ENCODE results near the gene LRRC8C. TPM values are rescaled to one million over a fixed set of nuclear protein-coding genes. Genes with fewer than 3 reads are reported as not detected.
A peak's percentile ranks its signal among the peaks of the same experiment; 100 is the strongest.

LRRC8C gene
- total RNA-seq, 2 donors from 2014 or later, result 1.8 to 3.2 TPM

DNA sequence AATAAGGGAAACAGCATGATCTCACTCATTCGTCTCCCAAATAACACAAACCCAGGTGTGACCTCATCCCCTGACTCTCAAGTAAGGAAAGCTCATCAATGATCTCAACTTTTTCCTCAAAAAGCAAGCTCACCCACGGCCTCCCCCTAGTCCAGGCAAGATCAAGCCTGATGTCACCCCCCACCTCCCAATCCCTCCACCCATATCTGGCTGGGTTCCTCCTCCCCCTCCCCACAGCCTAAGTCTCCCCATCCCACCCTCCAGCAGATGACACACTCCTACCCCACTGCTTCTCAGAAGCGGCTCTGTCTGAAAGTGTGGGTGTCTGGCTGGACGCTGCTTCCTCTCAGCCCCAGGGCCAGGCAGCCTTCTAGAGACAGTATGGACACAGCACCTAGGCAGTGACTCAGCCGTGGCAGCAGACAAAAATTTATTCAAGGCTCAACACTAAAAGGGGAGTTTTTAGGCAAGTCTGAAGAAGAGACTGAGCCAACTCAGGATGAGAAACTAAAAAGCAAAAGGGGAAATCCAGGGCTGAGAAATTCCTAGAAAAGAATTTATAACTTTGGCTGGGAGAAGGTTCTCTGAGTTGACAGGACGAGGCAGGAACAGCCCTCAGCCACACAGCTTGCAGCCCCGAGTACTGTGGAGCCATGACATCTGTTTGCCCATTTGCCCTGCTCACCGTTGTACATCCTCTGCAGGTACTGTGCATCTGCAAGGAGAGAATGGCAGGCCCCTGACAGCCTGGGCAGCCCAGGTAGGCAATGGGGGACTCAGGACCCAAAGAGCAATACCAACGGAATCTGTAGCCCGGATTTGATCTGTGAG, 106.3 kb downstream of the LRRC8C start:
- intact Hi-C loops (cut with DNase I, micrococcal nuclease), result no loop called here
- no peak for ATAC-seq
- no peak for DNase-seq

DNA sequence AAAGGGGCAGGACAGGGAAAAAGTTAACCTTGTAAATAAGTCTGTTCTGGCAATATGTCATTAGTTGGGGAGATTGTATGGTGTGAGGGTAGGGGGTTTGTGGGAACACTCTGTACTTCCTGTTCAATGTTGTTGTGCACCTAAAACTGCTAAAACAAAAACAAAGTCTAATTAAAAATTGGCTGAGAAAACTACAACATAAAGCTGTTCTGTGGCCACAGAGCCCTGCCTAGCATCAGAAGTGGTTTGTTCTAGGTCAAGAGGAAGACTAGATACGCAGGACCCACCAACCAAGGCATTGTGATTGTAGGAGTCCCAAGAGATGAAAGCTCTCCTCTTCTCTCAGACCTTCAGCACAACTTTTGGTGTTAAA, 106.9 kb downstream of the LRRC8C start:
- ATAC-seq (no peak), DNase-seq (no peak)

DNA sequence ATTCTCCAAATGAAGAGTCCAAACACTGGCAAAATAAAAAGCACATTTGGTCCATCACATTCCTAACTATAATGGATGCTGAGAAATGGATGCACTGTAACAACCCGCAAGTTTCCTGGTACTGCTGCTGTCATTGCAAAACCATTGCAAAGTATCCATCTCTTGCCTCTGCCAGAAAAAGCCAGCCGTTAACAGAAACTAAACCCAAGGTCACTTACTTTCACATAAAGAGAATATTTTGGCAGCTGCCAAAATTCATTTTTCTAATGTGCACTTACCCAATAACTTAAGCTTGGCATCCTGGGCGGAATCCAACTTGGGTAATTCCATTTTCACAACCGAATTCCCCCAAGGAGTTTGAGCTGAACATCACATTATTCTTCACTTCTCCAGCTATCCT, 110.9 kb downstream of the LRRC8C start:
- intact Hi-C loops (cut with DNase I, micrococcal nuclease), result no loop called here
- no peak for DNase-seq
- ATAC-seq, result no peak

More for the DNA sequence above, 106.9 kb downstream of the LRRC8C start:
- intact Hi-C loops (cut with DNase I, micrococcal nuclease), result no loop called here

DNA sequence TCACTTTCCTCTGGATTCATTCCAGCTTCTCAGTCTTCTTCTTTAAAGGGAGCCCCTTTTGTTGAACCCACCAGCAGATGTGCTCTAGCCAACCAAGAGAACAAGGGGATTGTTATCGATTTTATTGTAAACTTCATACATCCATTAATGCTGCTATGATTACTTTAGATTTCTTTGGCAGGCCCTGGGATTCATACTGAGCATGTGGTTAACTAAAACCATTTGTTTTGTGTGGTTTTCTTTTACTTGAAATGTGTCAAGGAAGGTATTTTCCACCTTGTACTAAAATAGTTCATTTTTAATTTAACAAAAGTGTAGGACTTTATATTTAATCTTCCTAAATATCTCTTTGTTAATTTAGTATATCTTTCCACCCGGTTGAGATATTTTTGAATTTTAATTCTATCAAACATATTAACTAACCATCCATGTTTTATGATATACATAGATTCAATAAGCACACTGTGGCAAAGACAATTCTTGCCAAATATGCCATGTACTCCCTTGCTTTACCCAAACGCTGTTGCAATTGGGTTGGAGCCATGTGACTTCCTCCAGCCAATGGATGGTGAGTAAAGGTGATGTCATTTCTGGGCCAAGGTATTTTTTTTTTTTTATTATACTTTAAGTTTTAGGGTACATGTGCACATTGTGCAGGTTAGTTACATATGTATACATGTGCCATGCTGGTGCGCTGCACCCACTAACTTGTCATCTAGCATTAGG, 113.7 kb downstream of the LRRC8C start:
- no peak for DNase-seq
- ATAC-seq, result no peak
- intact Hi-C loops (cut with DNase I, micrococcal nuclease), result no loop called here

DNA sequence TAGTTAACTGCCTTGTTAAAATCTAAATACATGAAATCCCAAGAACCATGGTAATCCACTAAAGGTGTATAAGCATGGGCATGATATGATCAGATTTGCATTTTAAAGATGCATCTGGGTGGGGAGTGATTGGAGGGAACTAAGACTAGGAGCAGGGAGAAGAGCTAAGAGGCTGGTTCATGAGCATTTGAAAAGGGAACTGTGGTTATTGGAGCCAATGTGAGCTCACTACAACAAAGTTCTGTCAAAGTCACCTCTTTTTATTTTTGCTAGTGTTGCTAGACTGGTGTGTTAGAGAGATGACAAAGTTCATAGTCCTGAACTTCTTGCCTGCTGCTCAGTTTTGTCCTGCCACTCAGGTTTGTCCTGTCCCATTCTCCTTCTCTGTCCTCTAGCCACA, 120.8 kb downstream of the LRRC8C start:
- DNase-seq (no peak), ATAC-seq (no peak)
- intact Hi-C loops (cut with DNase I, micrococcal nuclease), result no loop called here

DNA sequence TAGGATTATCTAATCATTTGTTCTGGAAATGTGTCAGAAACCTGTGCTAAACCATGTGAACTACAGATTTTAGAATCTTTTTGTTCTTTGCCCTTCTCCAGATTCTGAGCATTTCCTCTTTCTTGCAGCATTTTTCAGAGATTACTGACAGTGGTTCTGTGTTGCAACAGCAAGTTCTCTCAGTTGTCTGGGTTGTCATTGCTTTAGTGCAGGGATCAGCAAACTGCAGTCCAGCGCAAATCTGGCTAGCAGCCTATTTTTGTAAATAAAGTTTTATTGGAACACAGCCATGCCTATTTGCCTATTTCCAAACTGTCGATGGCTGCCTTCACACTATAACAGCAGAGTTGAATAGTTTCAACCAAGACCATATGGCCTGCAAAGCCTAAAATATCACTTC, 121.6 kb downstream of the LRRC8C start:
- intact Hi-C loops (cut with DNase I, micrococcal nuclease), result no loop called here
- DNase-seq (no peak), ATAC-seq (no peak)

DNA sequence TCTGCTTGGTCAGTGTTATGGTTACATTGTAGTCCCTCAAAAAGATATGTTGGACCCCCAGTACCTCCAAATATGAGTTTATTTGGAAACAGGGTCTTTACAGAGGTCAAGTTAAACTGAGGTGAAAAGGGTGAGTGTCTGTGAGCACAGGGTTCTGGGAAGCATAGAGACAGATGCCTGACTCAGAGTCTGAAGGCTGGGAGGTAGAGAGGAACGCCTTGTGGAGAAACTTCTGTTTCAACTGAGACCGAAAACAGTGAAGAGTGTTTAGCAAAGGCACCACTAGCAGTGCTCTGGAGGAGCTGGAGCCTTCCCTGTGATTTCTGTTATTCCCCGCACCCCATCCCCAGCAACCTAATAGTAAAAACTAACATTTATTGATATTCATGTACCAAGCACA, 122.7 kb downstream of the LRRC8C start:
- ATAC-seq, result no peak
- no peak for DNase-seq
- intact Hi-C loops (cut with DNase I, micrococcal nuclease), result no loop called here

DNA sequence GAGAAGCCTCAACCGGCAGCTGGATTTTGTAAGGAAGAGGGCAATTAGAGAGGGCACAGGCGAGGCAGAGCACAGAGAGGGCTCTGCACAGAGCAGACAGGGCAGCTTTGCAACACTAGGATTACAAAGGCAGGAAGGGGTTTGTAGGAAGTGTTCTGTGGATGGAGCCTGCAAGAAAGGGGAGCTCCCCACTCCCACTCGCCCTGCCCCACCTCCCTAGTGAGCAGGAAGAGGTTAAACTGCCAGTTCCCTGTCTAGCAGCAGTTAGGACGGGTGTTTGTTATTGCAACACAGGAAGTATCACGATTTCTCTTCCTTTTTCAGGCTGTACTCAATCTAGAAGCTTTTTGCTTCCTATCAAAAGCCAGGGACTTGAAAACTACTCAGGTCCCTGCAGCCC, 124.6 kb downstream of the LRRC8C start:
- peak; percentile 15 to 34 for DNase-seq
- peak; percentile 25 for ATAC-seq
- intact Hi-C loops (cut with DNase I, micrococcal nuclease), result no loop called here

DNA sequence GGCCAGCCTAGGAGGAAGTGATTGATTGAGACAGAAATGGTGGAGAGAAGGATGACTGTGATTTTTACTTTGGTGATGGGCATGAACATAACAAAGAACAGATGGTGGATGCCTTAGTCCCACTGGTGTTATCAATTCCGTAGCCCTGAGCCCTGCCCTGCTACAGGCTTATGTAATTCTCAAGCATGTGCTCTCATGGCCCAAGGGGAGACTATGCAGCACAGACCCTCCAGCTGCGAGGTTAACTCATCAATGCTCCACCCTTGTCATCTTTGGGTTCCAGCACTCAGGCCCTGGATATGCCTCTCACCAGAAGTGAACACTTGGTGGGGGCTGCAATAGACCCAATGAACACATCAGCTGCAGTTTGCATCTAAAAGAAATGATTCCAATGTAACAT, 125.2 kb downstream of the LRRC8C start:
- ATAC-seq (no peak), DNase-seq (no peak)

DNA sequence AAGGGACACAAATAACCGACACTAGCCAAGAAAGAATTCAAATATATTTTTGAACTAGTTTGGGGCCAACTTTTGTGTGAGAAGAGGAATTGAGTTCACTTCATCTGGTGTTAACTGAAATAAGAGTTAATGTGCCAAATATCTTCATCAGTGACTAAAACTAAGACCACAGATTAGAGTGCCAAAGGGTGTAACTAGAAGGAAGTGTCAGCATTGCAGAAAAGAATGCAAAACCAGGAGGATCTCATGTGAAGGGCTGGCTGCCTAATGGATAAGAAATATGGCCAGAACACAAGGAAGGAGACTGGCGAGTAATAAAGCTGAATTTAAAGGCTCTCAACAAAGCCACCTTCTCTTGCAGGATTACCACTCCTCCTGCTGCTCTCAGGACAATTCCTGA, 126.1 kb downstream of the LRRC8C start:
- ATAC-seq (no peak), DNase-seq (no peak)
- intact Hi-C loops (cut with DNase I, micrococcal nuclease), result no loop called here

More for the DNA sequence above, 125.2 kb downstream of the LRRC8C start:
- intact Hi-C loops (cut with DNase I, micrococcal nuclease), result no loop called here

DNA sequence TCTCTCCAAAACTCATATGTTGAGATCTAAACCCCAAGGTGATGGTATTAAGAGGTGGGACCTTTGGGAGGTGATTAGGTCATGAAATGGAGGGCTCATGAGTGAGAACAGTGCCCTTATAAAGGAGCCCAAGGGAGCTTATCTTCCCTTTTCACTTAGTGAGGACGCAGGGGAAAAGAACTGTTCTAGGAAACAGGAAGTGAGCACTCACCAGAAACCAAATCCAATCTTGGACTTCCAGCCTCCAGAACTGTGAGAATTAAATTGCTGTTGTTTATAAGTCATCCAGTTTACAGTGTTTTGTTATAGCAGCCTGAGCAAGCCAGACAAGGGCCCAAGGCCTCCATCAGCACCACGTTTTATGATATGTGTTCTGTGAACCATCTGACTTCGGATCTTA, 127.6 kb downstream of the LRRC8C start:
- no peak for DNase-seq
- intact Hi-C loops (cut with DNase I, micrococcal nuclease), result loop anchor here (10.0 kb wide), 1 partner anchor 126 kb away; the partner anchor contains the start of gene LRRC8C (in 2 of the 2)
- no peak for ATAC-seq

DNA sequence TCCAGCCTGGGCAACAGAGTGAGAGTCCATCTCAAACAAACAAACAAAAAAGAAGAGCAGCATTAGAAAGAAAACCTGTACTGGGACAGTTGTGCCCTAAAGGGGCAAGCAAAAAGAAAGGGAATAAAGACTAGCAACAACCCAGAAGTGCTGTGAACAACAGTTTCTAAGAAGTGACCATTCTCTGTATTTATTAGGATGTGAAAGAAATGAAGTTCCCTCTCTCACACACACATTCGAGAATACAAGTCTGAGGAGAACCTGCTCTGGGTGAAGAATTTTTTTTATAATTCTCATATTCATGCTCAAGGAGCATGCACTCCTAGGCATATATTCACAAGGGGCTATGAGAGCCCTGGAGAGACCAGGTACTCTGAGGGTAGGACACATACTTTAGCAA, 128.4 kb downstream of the LRRC8C start:
- no peak for ATAC-seq

DNA sequence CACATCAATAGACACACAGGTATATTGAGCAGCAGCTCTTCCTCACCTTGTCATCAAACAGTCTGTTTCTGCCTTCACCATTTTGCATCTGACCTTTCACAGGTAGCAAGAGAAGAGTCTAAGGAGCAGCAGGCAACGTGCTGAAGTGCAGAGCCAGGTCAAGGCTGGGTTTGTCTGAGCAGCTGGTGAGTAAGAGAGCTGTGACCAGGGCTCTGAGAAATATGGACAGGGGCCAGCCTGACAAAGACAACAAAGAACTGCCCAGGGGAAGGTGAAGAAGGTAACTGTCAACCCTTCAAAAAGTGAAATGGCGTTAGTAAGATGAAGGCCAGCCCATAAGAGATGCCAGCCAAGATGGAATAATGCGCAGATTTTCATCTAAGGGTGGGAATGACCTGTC, 129.0 kb downstream of the LRRC8C start:
- no peak for DNase-seq
- no peak for ATAC-seq
- intact Hi-C loops (cut with DNase I, micrococcal nuclease), result loop anchor here (2.0 to 10.0 kb wide), 2 partner anchors 127 to 279 kb away; partner anchors contain the start of gene LRRC8C (in 2 of the 2)

More for the DNA sequence above, 128.4 kb downstream of the LRRC8C start:
- intact Hi-C loops (cut with DNase I, micrococcal nuclease), result loop anchor here (10.0 kb wide), 1 partner anchor 127 kb away; the partner anchor contains the start of gene LRRC8C (in 2 of the 2)
- DNase-seq, result no peak

DNA sequence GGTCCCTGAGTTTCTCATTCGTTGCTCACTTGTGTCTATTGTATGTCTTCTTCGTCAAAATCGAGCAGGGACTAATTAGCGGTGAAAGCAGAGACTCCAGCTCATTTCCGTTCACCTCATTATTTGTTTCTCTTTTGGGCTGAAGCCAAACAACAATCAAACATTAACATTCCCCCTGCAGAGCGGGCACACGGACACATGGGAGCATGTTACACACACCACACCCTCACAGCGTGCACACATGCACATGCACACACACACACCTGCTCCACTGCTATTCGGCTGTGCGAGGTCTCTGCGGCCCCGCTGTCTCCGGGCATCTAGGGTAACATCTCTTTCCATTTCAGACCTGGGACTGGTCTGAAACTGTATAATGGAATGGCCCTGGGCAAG, 129.5 kb downstream of the LRRC8C start:
- intact Hi-C loops (cut with DNase I, micrococcal nuclease), result loop anchor here (2.0 to 10.0 kb wide), 2 partner anchors 128 to 280 kb away; partner anchors contain the start of gene LRRC8C (in 2 of the 2)
- no peak for DNase-seq
- ATAC-seq, result peak; percentile 67

DNA sequence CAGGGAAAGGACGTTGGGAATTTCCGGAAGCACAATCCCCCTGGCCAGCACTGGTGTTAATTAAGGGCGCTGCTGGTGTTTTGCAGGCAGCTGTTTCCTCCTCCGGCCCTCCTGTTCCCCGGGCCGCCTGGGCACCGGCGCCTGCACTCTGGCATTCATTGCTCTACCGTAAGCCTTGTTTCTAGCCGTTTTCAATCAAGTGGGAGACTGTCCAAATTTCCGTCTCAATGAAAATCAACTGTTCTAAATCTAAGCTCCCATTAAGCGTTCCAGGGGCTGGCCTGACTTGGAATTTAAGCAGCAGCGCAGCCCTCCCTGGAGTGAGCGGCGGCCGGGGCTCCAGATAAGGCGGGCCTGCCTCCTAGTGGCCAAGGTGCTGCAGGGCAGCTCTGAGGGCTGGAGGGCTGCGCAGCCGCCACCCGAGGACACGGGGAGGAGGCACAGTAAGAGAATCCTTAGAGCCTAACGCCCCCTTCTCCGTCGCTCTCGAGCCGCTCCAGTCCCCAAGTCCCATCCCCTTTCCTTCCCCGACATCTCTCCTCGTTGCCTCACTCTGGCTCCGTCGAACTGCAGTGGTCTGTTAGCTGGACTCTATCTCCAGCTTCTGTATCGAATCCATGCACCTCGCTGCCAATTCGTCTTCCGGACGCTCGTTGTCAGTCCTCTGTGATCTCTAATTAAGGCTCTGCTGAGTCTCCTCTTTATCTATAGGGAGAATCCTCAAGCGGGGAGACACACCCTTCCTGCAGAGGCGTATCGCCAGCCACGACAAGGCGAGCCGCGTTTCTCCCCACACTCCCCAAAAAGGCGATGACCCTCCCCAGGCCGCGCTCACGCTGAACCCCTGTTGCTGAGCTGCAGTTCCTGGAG, 130.1 kb downstream of the LRRC8C start:
- intact Hi-C loops (cut with DNase I, micrococcal nuclease), result loop anchor here (2.0 to 10.0 kb wide), 2 partner anchors 128 to 280 kb away; partner anchors contain the start of gene LRRC8C (in 2 of the 2)
- peak; percentile 78 to 88 for DNase-seq
- peak; percentile 98 for ATAC-seq

DNA sequence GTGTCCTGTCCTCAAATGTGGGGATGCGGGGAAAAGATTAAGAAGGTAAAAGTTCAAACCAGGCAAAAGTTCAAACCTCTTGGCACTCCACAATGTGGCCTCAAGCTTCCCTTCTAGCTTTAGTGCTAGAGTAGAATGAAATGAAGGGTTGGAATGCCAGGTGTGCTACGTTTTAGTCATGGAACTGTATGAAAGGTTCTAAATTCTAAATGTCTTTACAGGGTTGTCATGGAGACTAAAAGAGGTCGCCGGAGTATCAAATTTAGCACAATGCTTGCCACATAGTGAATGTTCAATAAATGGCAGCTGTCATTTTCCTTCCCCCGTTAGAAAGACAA, 130.7 kb downstream of the LRRC8C start:
- ATAC-seq (no peak), DNase-seq (no peak)
- intact Hi-C loops (cut with DNase I, micrococcal nuclease), result loop anchor here (2.0 to 10.0 kb wide), 2 partner anchors 129 to 281 kb away; partner anchors contain the start of gene LRRC8C (in 2 of the 2)

DNA sequence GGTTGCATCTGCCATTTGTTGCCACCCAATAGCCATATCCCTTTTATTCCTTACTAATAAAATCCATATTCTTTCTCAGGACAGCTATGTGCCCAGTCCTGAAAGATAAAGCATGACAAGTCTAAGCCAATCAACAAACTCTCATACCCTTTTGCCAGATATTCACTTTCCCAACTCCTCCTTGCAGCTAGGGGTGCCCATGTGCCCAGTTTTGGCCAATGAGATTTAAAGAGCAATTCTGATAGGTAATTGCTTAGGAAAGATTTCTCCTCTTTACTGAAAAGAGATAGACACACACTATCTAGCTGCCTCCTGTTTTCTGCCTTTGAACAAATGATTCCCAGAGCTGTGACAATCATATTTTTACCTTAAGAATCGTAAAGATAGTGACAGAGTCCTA, 132.9 kb downstream of the LRRC8C start:
- intact Hi-C loops (cut with DNase I, micrococcal nuclease), result loop anchor here (10.0 kb wide), 1 partner anchor 131 kb away; the partner anchor contains the start of gene LRRC8C (in 2 of the 2)
- DNase-seq (no peak), ATAC-seq (no peak)

DNA sequence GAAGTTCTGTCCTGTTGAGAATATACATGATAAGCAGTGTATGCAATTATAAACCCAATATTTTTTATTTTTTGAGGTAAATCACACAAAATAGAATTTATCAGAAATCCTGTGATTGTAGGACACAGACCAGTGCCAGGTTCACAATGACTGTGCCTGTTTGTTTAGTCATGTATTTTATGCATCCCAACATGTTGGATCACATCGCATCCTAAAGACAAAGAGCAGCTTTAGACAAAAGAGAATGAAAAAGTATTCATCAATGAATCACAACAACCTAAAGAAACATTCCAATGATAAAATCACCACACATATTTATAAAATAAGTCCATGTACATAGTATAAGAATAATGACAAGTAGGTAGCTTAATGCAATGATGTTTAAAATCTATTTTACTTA, 134.7 kb downstream of the LRRC8C start:
- intact Hi-C loops (cut with DNase I, micrococcal nuclease), result loop anchor here (10.0 kb wide), 1 partner anchor 133 kb away; the partner anchor contains the start of gene LRRC8C (in 2 of the 2)
- ATAC-seq, result no peak
- no peak for DNase-seq

Measured in left colon (tissue), 2 donors.